NCI-H2196 treated with DMSO at 0.1 percent for 48 hours (cell line): ENCODE measurements around the gene H1-8.
"Not testable (repeated sequence)": the region's sequence is repeated elsewhere in the genome, so short reads cannot be mapped to it uniquely, and the experiment has no call there.

ENCODE experiments used
- DNase-seq: peaks from one replicate; lab custom pipeline; 2025; ENCODE audit not compliant: unreplicated experiment; lab: John Stamatoyannopoulos, UW

H1-8 gene

DNA sequence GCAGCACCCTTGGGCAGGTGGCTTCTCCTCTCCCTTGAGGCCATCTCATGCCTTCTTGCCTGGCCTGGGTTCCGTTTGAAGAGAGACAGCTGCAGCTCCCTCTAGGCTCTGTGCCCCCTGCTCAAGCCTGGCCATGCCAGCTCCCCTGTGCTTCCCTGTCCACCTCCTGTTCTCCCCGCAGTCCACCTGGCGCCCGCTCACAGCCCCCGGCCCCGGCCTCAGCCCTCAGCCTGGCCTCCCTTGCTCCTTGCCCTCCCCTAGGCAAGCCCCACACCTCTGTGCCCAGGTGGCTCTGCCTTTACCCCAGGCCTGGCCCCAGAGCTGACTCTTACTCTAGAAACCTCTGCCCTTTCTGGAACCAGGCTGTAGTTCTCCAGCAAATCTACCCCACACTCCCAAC, 28.4 kb upstream of the H1-8 start:
- DNase-seq, result no peak

DNA sequence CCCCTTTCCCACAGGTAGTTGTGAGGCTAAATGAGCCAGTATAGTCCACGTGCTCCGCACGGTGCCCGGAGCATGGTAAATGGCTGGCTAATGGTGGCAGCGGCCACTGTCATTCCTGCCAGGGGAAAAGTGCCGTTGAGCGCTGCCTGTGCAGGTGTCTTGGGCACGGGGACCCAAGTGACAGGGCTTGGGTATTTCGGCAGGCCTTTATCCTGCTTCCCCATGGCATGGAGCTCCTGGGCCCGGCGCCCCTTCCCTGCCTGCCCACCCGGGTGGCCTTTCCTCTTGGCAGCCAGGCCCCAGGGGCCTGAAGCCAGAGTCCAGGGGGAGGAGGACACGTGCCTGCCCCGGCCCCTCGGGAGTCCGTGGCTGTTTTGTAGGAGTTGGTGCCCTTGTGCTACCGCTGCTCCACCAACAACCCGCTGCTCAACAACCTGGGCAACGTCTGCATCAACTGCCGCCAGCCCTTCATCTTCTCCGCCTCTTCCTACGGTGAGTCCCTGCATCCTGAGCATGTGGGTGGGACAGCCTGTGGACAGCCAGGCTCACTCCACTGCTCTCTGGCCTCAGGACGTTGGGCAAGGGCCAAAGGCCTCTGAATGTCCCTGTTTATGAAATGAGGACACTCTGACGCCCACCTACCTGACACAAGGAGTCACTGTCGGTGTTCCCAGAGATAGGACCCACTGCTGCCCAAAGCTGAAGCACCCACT, 27.7 kb upstream of the H1-8 start:
- not testable (repeated sequence) for DNase-seq

DNA sequence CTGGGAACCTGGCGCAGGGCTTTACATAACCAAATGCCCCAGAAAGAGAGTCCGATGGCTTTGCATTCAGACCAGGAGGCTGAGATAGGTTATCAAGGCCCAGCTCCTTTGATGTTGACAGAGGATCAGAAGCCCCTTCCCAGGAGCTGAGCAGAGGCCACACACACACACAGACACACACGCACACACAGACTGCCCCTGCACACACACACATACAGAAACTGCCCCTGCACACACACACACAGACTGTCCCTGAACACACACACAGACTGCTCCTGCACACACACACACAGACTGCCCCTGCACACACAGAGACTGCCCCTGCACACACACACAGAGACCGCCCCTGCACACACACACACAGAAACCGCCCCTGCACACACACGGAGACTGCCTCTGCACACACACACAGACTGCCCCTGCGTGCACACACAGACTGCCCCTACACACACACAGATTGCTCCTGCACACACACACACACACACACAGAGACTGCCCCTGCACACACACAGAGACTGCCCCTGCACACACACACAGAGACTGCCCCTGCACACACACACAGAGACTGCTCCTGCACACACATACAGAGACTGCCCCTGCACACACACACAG, 27.0 kb upstream of the H1-8 start:
- not testable (repeated sequence) for DNase-seq

DNA sequence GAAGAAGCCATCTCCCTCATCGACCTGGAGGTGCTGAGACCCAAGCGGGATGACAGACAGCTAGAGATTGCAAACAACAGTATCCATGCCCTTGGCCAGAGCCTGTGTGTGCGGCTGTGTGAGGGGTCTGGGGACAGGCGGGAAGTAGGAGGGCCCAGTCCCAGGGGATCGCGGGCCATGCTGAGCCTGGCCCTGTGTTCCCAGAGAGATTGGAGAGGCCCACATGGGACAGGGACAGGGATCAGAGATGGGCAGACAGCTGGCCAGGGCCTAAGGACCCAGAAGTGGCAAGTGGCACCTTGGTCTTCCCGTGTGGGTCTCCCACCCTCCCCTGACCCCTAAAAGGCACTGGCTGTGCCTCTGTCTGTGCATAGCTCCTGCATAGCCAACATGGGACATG, 25.5 kb upstream of the H1-8 start:
- no peak for DNase-seq

DNA sequence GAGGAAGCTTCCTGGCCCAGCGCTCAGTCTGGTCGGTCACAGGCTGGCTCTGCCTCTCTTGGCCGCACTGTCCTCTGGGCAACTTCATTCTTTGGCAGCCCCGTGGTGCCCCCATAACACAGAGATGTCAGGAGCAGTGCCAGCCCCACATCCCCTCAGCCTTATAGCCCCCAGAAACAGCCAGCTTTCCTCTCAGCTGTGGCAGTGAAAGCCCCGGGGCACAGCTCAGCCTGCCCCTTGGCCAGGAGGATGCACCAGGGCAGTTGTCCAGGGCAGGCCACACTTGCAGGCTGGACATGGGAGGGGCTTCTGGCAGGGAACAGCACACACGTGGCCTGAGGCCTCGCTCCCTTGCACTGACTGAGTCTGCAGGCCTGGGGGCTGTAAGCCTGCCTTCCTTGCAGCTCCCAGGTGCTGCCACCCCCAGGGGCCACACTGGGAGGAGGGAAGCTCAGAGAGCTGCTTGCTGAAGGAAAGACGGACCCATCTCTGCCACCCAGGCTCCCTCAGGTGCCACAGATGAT, 24.9 kb upstream of the H1-8 start:
- no peak for DNase-seq

DNA sequence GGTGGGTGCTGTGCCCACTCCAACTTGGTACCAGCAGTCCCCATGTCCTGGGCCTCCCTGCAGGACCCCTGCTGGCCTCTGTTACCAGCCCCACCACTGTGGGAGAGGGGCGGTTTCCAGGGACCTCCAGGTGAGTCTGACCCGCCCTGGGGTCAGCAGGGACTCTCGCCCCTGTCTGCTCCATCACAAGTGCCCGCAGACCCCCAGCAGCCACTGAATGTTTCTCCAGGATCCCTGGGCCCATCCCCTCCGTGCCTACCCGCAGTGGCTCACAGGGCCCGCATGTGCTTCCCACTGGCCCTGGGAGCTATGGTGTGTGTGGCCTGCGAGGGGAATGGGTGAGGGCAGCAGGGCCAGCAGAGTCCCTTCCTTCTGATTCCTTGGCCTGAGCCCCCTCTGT, 24.4 kb upstream of the H1-8 start:
- no peak for DNase-seq

DNA sequence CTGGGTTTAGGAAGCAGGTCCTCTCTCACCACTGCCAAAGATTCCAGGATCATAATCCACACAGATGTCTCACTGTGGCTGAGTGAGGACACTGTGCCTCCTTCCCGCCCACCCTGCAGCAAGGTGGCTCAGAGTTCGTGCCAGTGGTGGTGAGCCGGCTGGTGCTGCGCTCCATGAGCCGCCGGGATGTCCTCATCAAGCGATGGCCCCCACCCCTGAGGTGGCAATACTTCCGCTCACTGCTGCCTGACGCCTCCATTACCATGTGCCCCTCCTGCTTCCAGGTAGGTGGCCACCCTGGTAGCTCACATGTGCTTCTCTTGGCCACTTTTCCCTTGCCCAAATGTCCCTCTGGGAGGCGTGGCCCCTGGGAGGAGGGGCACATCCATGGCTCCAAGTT, 23.5 kb upstream of the H1-8 start:
- no peak for DNase-seq

DNA sequence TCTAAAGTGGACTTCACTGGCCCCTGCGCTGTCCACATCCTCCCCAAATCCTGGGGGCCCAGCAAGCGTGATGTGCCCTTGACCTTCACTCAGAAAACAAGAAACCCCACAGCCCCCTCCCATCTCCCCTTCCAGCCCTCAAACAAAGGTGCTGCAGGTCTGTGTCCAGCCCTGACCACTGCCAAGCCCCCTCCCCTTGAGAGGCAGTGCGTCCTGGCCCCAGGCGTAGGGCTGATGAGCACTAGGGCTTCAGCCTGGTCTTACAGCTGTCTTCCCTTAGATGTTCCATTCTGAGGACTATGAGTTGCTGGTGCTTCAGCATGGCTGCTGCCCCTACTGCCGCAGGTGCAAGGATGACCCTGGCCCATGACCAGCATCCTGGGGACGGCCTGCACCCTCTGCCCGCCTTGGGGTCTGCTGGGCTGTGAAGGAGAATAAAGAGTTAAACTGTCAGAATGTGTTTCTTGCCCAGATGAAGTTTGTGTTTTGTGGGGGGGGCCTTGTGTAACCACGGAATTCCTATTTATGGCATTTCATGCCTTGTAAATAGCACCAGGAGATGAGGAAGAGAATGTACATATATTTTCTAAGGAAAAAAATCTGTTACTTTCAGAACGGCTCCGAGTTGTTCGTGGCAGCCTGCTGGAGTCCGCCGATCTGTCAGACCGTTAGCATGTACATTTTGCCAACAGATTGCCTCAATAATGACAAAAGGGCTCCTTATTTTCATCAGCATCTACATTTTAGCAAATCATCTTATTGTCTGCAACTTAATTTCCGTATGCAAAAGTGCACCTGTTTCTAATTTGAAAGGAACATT, 22.9 kb upstream of the H1-8 start:
- no peak for DNase-seq

DNA sequence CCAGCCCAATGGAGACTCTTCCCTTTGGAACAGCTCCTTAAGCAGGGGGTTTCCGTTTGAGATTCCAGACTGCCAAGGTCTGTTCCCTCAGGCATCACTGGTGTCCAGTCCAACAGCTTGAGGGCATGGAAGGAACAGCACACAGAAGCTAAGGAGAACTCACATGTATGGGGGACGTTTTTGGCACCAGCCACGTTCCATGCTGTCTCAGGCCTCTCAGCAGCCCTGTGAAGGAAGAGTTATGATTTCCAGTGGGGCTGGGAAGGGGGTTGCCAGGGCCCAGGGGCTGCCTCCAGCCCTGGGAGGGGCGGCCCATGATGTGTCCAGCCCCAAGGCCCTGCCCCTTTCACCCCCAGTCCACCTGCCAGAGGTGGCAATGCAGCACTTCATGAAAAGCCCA, 22.0 kb upstream of the H1-8 start:
- no peak for DNase-seq

DNA sequence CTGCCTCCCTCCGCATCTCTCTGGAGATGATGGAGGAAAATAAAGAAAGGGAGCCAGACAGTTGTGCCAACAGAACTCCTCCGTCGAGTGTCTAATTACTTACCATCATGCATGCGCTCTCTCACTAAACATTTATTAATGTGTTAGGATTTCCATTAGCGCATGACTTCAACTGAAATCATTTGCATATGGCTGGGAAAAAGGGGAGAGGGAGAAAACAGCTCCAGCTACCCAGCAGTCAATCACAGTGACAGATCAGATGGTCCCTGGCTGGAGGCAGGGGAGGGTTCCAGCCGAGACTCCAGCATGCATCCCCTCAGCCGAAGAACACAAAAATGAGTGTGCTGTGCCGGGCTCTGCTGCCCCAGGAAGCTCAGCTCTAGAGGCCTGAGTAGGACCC, 21.4 kb upstream of the H1-8 start:
- no peak for DNase-seq

DNA sequence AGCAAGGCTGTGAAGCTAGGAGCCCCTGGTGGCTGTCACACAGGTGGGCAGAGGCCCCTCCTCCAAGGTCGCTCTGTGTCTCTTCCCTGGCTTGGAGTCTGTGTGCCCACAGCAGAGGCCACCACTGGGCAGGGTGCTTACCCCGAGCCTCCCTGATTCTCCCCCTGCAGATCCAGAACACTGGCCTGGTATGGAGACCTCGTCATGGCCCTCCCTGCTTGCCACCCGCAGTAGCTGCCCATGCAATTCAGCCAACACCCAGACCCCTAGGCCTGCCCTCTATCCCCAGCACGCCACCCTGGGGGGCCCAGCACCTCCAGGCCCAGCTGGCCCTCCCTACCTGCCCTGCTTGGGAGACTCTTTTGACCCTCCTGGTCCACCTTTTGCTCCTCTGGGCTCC, 20.0 kb upstream of the H1-8 start:
- no peak for DNase-seq

DNA sequence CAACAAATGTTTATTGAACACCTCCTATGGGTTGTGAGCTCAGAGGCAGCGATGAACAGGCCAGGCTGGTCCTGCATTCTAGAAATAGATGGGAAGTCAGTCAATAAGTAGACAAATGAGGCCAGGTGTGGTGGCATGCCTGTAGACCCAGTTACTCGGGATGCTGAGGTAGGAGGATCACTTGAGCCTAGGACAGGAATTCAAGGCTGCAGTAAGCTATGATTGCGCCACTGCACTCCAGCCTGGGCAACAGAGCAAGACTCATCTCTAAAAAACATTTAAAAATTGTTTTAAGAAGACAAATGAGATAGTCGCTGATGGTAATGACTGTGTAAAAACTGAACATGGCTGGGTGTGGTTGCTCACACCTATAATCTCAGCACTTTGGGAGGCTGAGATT, 18.9 kb upstream of the H1-8 start:
- no peak for DNase-seq

DNA sequence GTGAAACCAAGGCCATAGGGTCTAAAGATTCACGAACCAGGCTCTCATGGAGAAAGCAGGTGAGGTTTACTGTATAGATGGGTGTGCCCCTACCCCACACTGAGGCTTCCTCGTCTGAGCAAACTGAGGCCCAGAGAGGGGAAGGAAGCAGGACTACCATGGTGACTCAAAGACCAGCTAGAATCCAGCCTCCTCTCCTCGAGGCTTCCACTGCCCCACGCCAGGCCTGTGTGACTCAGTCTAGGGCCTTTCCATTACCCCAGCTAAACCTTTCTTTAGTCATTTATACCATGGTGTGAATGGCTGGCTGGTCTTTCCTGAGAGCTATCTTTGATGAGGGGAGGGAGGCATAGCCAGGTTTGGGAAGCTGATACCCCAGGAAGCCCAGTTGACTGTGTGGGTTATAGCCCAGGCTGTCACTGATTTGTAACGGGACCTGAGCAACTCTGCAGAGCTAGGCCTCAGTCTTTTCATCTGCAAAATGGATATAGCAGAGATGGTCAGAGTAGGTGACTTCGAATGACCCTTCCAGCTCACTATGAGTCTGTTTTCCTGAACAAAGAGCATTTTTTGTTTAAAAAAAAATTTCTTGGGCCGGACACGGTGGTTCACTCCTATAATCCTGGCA, 17.5 kb upstream of the H1-8 start:
- no peak for DNase-seq

DNA sequence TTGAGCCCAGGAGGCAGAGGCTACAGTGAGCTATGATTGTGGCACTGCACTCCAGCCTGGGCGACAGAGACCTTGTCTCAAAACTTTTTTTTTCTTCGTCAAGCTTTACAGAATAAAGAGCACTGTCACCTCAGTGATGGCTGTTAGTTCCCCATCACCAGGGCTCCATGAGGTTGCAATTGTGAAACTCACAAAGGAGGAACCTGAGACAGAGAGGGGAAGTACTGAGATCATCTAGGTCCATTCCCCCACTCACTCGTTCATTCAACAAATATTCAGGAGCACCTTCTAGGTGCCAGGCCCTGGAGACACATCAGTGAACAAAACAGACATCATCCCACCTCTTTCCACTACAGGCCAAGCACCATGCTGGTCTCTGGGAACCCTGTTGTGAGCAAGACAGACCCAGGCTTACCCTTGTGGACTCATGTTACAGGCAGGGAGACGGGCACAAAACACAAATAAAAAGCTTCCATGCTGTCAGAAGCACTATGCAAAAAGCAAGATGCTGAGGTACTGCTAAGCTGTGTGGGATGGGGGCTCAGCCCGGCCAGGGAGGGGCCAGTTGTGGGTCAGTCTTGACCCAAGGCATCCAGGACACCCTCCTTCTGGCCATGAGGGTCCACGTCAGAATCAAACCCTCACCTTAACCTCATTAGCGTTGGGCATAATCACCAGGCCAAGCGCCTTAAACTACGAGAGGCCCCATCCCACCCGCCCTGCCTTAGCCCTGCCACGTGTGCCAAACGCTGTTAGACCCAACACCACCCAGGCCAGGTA, 16.7 kb upstream of the H1-8 start:
- no peak for DNase-seq

DNA sequence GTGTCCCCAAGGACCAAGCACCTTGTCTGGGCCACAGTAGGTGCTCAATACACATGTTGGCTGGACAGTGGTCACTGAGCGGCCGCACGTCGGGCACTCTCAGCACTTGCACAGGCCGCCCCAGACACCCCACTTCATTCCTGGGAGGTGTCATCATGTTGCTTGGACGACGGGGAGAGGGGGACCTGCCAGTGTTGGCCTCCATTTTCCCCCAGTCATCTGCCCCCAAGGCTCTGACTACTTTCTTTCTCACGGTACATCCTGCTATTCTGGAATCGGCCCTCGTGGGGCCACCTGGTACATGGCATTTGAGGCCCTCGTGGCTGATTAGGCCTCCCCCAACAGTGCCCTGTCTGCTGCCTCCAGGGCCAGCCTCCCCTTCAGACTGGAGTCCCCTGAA, 15.7 kb upstream of the H1-8 start:
- DNase-seq, result no peak

DNA sequence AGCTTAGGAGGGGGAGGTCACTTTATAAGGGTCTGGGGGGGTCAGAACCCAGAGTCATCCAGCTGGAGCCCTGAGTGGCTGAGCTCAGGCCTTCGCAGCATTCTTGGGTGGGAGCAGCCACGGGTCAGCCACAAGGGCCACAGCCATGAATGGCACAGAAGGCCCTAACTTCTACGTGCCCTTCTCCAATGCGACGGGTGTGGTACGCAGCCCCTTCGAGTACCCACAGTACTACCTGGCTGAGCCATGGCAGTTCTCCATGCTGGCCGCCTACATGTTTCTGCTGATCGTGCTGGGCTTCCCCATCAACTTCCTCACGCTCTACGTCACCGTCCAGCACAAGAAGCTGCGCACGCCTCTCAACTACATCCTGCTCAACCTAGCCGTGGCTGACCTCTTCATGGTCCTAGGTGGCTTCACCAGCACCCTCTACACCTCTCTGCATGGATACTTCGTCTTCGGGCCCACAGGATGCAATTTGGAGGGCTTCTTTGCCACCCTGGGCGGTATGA, 14.3 kb upstream of the H1-8 start, which contains the start of gene RHO:
TSS of gene RHO (plus strand) at position 51 of the 512 bp plus-strand sequence. CDS start at position 146, 95 bp downstream.
- no peak for DNase-seq

DNA sequence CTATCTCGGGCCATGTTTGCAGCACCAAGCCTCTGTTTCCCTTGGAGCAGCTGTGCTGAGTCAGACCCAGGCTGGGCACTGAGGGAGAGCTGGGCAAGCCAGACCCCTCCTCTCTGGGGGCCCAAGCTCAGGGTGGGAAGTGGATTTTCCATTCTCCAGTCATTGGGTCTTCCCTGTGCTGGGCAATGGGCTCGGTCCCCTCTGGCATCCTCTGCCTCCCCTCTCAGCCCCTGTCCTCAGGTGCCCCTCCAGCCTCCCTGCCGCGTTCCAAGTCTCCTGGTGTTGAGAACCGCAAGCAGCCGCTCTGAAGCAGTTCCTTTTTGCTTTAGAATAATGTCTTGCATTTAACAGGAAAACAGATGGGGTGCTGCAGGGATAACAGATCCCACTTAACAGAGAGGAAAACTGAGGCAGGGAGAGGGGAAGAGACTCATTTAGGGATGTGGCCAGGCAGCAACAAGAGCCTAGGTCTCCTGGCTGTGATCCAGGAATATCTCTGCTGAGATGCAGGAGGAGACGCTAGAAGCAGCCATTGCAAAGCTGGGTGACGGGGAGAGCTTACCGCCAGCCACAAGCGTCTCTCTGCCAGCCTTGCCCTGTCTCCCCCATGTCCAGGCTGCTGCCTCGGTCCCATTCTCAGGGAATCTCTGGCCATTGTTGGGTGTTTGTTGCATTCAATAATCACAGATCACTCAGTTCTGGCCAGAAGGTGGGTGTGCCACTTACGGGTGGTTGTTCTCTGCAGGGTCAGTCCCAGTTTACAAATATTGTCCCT, 13.4 kb upstream of the H1-8 start:
- DNase-seq, result no peak

DNA sequence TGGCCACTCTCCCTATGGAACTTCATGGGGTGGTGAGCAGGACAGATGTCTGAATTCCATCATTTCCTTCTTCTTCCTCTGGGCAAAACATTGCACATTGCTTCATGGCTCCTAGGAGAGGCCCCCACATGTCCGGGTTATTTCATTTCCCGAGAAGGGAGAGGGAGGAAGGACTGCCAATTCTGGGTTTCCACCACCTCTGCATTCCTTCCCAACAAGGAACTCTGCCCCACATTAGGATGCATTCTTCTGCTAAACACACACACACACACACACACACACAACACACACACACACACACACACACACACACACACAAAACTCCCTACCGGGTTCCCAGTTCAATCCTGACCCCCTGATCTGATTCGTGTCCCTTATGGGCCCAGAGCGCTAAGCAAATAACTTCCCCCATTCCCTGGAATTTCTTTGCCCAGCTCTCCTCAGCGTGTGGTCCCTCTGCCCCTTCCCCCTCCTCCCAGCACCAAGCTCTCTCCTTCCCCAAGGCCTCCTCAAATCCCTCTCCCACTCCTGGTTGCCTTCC, 12.7 kb upstream of the H1-8 start:
- no peak for DNase-seq

DNA sequence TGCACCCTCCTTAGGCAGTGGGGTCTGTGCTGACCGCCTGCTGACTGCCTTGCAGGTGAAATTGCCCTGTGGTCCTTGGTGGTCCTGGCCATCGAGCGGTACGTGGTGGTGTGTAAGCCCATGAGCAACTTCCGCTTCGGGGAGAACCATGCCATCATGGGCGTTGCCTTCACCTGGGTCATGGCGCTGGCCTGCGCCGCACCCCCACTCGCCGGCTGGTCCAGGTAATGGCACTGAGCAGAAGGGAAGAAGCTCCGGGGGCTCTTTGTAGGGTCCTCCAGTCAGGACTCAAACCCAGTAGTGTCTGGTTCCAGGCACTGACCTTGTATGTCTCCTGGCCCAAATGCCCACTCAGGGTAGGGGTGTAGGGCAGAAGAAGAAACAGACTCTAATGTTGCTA, 12.2 kb upstream of the H1-8 start:
- no peak for DNase-seq
